Germinal center (tissue), 1 donor: ENCODE results near the gene SLC38A3.

Source experiments
- DNase-seq: peaks from one replicate; pipeline ENCODE4 v3.0.0; 2012; ENCODE audit warnings: mixed read lengths, low spot score

The SLC38A3 gene

DNA sequence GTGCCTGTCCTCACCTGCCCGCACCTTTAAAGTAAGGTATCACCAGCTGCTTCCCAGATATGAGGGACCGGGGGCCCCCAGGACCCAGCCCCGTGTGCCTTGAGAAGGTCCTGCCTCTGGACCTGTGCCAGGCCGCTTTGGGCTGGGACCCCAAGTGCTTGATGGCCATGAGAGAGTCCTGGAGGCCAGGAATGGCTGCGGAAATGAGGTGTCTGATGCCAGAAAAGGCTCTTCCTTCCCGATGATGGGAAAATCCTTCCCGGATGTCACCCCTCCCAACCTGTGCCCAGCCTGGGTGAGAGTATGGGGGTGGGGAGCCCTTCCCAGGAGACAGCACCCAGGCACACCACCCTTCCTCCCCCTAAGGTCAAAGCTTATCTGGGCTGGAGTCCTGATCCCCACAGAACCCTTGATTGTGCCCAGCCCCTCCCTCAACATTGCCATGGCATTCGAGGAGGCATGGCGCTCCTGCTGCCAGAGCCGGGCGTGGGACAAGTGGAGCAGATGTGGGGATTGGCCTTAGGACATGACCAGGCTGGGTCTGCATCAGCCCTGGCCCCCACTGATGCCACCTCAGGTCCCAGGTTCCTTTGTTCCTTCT, 35.7 kb upstream of the SLC38A3 start:
- no peak for DNase-seq

DNA sequence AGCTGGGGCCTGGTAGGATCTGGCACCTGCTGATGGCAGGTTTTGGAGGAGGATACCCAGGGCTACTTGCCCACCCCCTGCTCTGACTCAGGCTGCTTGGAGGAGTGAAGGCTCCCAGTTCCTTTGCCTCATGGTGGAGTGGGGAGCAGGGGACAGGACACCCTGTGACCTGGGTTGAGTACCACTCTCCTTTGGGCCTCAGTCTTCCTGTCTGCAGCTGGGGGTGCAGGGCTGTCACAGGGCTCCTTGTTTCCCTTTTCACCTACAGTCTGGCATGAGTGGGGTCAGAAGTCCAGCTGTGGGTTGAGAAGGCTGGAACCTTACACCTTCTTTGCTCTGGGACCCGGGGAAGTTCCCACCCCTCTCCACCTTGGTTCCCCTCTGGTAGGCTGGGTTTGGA, 35.2 kb upstream of the SLC38A3 start:
- no peak for DNase-seq

- DNase-seq: no peak
Observed at GRCh38 chr3:50170689-50171088, 34.4 kb upstream of the SLC38A3 start.

GRCh38 chr3:50171540-50172301, 33.4 kb upstream of the SLC38A3 start:
- DNase-seq: no peak

DNA sequence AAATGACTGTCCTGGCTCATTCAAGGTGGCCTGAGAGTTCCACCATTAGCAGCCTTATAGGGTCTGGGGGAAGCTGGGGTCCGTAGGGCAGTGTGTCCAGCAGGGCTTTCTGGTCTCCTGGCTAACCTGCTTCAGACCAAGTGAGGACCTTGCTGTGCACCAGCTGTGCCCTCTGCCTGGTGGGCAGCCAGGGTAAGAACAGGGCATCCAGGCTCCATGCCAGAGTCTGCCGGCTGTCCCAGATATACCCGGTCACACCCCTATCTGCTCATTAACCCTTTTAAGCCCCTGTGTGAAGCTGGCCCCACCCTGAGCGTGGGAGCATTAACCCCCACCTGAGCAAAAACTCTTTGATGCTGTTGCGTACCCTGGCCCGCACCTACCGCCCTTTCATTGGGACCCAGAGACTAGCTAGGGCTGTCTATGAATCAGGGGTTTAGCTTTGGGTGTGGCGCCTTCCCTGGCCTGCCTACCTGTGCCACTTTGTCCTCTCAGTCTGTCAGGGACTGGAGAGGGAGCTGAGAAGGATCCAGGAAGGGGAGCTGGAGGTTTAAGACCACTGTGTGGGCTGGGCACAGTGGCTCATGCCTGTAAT, 32.3 kb upstream of the SLC38A3 start:
- DNase-seq: no peak

- DNase-seq: no peak
Observed at GRCh38 chr3:50173685-50174516, 31.2 kb upstream of the SLC38A3 start.

- DNase-seq: no peak
Observed at GRCh38 chr3:50174517-50174895, 30.6 kb upstream of the SLC38A3 start.

- no peak for DNase-seq
Observed at GRCh38 chr3:50174947-50175524, 30.0 kb upstream of the SLC38A3 start.

GRCh38 chr3:50177346-50177745, 27.7 kb upstream of the SLC38A3 start:
- no peak for DNase-seq

GRCh38 chr3:50179710-50180109, 25.4 kb upstream of the SLC38A3 start:
- DNase-seq: no peak

- DNase-seq: no peak
Observed at GRCh38 chr3:50181985-50182384, 23.1 kb upstream of the SLC38A3 start.

- no peak for DNase-seq
Observed at GRCh38 chr3:50182533-50183099, 22.5 kb upstream of the SLC38A3 start.

DNA sequence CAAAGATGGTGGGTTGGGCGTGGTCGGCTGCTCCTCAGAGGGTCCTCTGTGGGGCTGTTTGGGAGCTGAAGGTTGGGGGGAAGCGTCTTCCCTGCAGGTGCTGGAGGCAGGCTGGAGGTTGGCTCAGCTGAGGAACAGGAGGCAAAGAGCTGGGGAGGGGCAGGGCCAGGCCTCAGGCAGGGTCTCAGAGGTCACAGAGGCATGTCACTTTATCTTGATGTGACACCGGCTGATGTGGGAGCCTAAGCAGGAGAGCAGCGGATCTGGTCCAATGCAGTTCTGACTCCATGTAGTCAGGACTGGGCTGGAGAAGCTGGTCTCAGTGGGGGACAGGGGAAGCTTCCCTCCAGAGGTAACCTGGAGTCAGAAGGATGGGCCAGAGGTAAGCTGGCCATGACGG, 21.3 kb upstream of the SLC38A3 start:
- no peak for DNase-seq

DNA sequence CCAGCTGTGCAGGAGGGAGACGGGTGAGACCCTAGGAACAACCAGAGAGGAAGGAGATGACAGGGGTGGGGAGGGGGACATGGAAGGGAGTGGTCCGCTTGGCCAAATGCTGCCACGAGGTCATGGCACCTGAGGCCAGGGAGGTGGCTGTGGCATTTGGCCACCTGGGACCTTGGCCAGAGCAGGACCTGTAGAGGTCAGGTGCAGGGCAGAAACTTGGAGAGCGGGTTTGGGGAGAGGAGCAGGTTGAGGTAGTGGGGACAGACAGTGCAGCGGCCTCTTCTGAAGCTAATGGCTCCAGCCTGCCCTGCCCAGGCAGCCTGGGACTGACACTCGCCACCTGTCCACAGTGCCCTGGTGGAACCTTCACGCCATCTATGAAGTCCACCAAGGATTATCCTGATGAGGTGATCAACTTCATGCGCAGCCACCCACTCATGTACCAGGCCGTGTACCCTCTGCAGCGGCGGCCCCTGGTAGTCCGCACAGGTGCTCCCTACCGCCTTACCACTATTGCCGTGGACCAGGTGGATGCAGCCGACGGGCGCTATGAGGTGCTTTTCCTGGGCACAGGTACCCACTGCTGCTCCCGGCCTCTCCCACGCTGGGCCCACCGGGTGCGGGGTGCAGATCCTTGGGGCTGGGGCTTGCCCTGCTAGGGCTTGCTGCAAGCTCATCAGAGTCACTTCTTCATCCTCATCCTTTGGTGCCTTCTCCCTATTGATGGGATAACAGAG, 20.7 kb upstream of the SLC38A3 start:
- DNase-seq: no peak

DNA sequence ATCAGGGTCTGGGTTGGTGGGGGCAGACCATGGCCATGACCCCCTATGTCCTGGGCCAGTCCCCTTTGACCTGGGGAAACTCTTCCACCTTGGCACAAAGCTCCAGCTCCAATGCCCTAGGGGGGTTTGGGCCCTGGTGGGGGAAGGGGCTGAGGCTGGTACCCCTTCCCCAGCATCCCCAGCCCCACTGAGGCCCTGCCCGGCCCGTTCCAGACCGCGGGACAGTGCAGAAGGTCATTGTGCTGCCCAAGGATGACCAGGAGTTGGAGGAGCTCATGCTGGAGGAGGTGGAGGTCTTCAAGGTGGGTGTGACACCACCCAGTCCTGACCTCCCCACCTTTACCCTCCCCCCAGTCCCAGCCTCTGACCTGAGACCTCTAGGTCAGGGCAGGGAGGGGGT, 19.8 kb upstream of the SLC38A3 start:
- DNase-seq: no peak

- DNase-seq: no peak
Observed at GRCh38 chr3:50186096-50186495, 19.0 kb upstream of the SLC38A3 start.

GRCh38 chr3:50187750-50188149, 17.3 kb upstream of the SLC38A3 start:
- DNase-seq: no peak

- peak; percentile 43 for DNase-seq
Observed at GRCh38 chr3:50189274-50189673, 15.8 kb upstream of the SLC38A3 start.

GRCh38 chr3:50189989-50190388, 15.1 kb upstream of the SLC38A3 start:
- DNase-seq: no peak

DNA sequence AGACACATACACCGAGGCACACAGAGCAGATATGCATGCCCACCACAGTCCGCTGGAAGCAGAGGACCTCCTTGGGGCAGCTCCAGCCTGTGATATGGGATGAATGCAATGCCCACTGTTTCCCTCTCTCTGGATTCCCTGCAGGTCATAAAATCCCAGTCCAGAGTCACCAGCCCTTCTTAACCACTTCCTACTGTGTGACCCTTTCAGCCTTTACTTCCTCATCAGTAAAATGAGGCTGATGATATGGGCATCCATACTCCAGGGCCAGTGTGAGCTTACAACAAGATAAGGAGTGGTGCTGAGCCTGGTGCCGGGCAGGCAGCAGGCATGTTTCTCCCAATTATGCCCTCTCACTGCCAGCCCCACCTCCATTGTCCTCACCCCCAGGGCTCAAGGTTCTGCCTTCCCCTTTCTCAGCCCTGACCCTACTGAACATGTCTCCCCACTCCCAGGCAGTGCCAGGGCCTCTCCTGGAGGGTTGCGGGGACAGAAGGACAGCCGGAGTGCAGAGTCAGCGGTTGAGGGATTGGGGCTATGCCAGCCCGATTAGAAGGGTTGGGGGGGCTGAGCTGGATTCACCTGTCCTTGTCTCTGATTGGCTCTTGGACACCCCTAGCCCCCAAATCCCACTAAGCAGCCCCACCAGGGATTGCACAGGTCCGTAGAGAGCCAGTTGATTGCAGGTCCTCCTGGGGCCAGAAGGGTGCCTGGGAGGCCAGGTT, 14.0 kb upstream of the SLC38A3 start, which contains the start of gene GNAT1:
GNAT1 (plus strand) TSS at position 675 of the 725 bp plus-strand sequence. CDS start 116 bp downstream, outside the sequence.
- no peak for DNase-seq
